CD14-positive monocyte (primary cell): ENCODE measurements around the gene GCK. TPM values are rescaled to one million over a fixed set of nuclear protein-coding genes. Genes with fewer than 3 reads are reported as not detected.
A peak's percentile ranks its signal among the peaks of the same experiment; 100 is the strongest.

Experiments used
- DNase-seq, 3 donors: peaks; one replicate each; pipeline ENCODE4 v3.0.0-alpha.2; 2011 to 2022
- H2AFZ ChIP-seq: 2 replicates; pipeline ENCODE4 v1.6.0; 2012; ENCODE audit warnings: mild to moderate bottlenecking, low read depth, low read length, inconsistent platforms; ENCODE audit not compliant: insufficient read depth, poor library complexity, severe bottlenecking
- H3K27ac ChIP-seq, 2 donors: 1 replicate in 1 of 2; 2 replicates in 1 of 2; pipeline ENCODE4 v1.5.1; 2012 to 2013; ENCODE audit warnings: low read length in 2 of 2, control low read depth in 1 of 2, inconsistent platforms in 1 of 2, low read depth in 1 of 2, mild to moderate bottlenecking in 1 of 2
- H3K27me3 ChIP-seq, 2 donors: one replicate each; pipeline versions ENCODE4 v1.6.0 to v1.6.1; 2011 to 2013; ENCODE audit warnings: low read length in 2 of 2; ENCODE audit not compliant: control insufficient read depth in 2 of 2, insufficient read depth in 2 of 2
- H3K36me3 ChIP-seq, 2 donors: replicated peaks in 1 of 2; 1 replicate in 1 of 2; 2 replicates in 1 of 2; pipeline versions ENCODE4 v1.5.1 to v1.6.1; 2012 to 2013; ENCODE audit warnings: low read length in 2 of 2, control low read depth in 1 of 2, inconsistent platforms in 1 of 2, mild to moderate bottlenecking in 1 of 2; ENCODE audit not compliant: insufficient read depth in 2 of 2, control insufficient read depth in 1 of 2
- H3K4me1 ChIP-seq, 2 donors: 1 replicate in 1 of 2; 2 replicates in 1 of 2; pipeline versions ENCODE4 v1.5.1 to v1.6.1; 2012 to 2013; ENCODE audit warnings: low read length in 2 of 2, control low read depth in 1 of 2, inconsistent platforms in 1 of 2, mild to moderate bottlenecking in 1 of 2, moderate library complexity in 1 of 2; ENCODE audit not compliant: insufficient read depth in 2 of 2, control insufficient read depth in 1 of 2
- H3K4me2 ChIP-seq: replicated peaks from 2 replicates; pipeline ENCODE3; 2012; ENCODE audit warnings: low read length, moderate library complexity, mild to moderate bottlenecking; ENCODE audit not compliant: poor library complexity, severe bottlenecking; ENCODE audit errors: extremely low read depth
- H3K4me3 ChIP-seq, 3 experiments: fragments of 200-600 bp in 1 of 3; sonication (generic) in 1 of 3; replicated peaks in 1 of 3; 1 replicate in 2 of 3; 2 replicates in 1 of 3; pipeline ENCODE4 v1.5.1; 2011 to 2013; ENCODE audit warnings: low read length in 3 of 3, mild to moderate bottlenecking in 3 of 3, control low read depth in 2 of 3, low read depth in 2 of 3, inconsistent platforms in 1 of 3, moderate library complexity in 1 of 3
- H3K79me2 ChIP-seq: 2 replicates; pipeline ENCODE4 v1.6.0; 2012; ENCODE audit warnings: mild to moderate bottlenecking, control low read depth, inconsistent platforms, low read length, moderate library complexity; ENCODE audit not compliant: insufficient read depth
- H3K9ac ChIP-seq: 2 replicates; pipeline ENCODE4 v1.6.0; 2017; ENCODE audit warnings: low read length, mild to moderate bottlenecking; ENCODE audit not compliant: insufficient read depth, poor library complexity, severe bottlenecking
- H3K9me3 ChIP-seq, 2 donors: replicated peaks in 1 of 2; 1 replicate in 1 of 2; 2 replicates in 1 of 2; pipeline versions ENCODE4 v1.5.1 to v1.6.1; 2012 to 2013; ENCODE audit warnings: low read length in 2 of 2, control low read depth in 1 of 2; ENCODE audit not compliant: control insufficient read depth in 1 of 2, insufficient read depth in 1 of 2
- H4K20me1 ChIP-seq: 2 replicates; pipeline ENCODE4 v1.6.0; 2012; ENCODE audit warnings: mild to moderate bottlenecking, low read length, control low read depth, moderate library complexity; ENCODE audit not compliant: insufficient read depth
- H3K27ac Mint-ChIP-seq, 7 donors: one replicate each; pipeline ENCODE4 v1.8.0; 2020; ENCODE audit warnings: mild to moderate bottlenecking in 7 of 7, mixed read lengths in 7 of 7, moderate library complexity in 6 of 7, inconsistent platforms in 2 of 7
- H3K27me3 Mint-ChIP-seq, 3 donors: one replicate each; pipeline ENCODE4 v1.8.0; 2021 to 2022; ENCODE audit warnings: low read depth in 3 of 3, mild to moderate bottlenecking in 3 of 3, mixed read lengths in 3 of 3, moderate library complexity in 3 of 3, inconsistent platforms in 1 of 3
- H3K36me3 Mint-ChIP-seq, 2 donors: one replicate each; pipeline ENCODE4 v1.8.0; 2020; ENCODE audit warnings: mixed read lengths in 2 of 2, inconsistent platforms in 1 of 2, mild to moderate bottlenecking in 1 of 2
- H3K4me1 Mint-ChIP-seq: one replicate; pipeline ENCODE4 v1.8.0; 2020; ENCODE audit warnings: mild to moderate bottlenecking, mixed read lengths
- H3K4me3 Mint-ChIP-seq, 2 donors: one replicate each; pipeline ENCODE4 v1.8.0; 2020; ENCODE audit warnings: mild to moderate bottlenecking in 2 of 2, mixed read lengths in 2 of 2, moderate library complexity in 1 of 2
- H3K9me3 Mint-ChIP-seq, 7 donors: one replicate each; pipeline ENCODE4 v1.8.0; 2020 to 2022; ENCODE audit warnings: mixed read lengths in 7 of 7, mild to moderate bottlenecking in 6 of 7, moderate library complexity in 6 of 7, inconsistent platforms in 2 of 7
- WGBS: methylation state at CpG from one replicate; pipeline ENCODE4 v1.1.5; 2013; ENCODE audit warnings: missing lambda C conversion rate; ENCODE audit not compliant: insufficient coverage; 5-methylcytosine and 5-hydroxymethylcytosine counted together
- intact Hi-C, 2 donors: fragments of 100-400 bp; cut with micrococcal nuclease; formaldehyde crosslinking; loops; one replicate each; pipeline versions ENCODE4 v1.15.0 to v1.15.1; 2023
- polyA plus RNA-seq, 3 donors: library from polyadenylated mRNA; depleted of rRNA in 1 of 3; unstranded in 2 of 3; stranded (reverse) in 1 of 3; fragments of 300-500 nt in 2 of 3; fragments of >200 nt in 1 of 3; fragmentation: Illumina TruSeq in 2 of 3; gene quantifications; 1 replicate in 2 of 3; 2 replicates in 1 of 3; pipeline ENCODE4 v1.2.3, GENCODE V29; 2012 to 2021
- TF ChIP-seq, protein P1 (sequence below): fragments of 200-600 bp; IDR thresholded peaks from one replicate; pipeline ENCODE4 v1.8.0; 2022; ENCODE audit warnings: antibody characterized with exemption, mild to moderate bottlenecking

GCK gene
- polyA plus RNA-seq, 3 donors, result not detected

- H3K4me2 ChIP-seq, result no peak overlapping the region
- Mint-ChIP-seq H3K36me3 (no peaks in the 10 kb centered on the region), H3K4me1 (peaks cover 12% of the 10 kb centered on the region), H3K9me3 (peaks cover 0 to 15% (median 7%) of the 10 kb centered on the region in 7 donors), H3K4me3 (no peak overlapping the region), H3K27me3 (peaks cover 2 to 9% (median 8%) of the 10 kb centered on the region in 3 donors), H3K27ac (no peak overlapping the region)
- no peak overlapping the region for H3K27ac ChIP-seq
- peaks cover 19% of the 10 kb centered on the region for H3K79me2 ChIP-seq
- H4K20me1 ChIP-seq, result peaks cover 10% of the 10 kb centered on the region
- peaks cover 12 to 13% of the 10 kb centered on the region in 2 donors for H3K4me1 ChIP-seq
- TF ChIP-seq, protein P1, sequence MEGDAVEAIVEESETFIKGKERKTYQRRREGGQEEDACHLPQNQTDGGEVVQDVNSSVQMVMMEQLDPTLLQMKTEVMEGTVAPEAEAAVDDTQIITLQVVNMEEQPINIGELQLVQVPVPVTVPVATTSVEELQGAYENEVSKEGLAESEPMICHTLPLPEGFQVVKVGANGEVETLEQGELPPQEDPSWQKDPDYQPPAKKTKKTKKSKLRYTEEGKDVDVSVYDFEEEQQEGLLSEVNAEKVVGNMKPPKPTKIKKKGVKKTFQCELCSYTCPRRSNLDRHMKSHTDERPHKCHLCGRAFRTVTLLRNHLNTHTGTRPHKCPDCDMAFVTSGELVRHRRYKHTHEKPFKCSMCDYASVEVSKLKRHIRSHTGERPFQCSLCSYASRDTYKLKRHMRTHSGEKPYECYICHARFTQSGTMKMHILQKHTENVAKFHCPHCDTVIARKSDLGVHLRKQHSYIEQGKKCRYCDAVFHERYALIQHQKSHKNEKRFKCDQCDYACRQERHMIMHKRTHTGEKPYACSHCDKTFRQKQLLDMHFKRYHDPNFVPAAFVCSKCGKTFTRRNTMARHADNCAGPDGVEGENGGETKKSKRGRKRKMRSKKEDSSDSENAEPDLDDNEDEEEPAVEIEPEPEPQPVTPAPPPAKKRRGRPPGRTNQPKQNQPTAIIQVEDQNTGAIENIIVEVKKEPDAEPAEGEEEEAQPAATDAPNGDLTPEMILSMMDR, result no peak
- peaks cover 0 to 2% of the 10 kb centered on the region in 2 donors for H3K9me3 ChIP-seq
- H3K27me3 ChIP-seq, result no peaks in the 10 kb centered on the region
- H2AFZ ChIP-seq, result no peak overlapping the region
- intact Hi-C loops, result loop anchor here in 1 of 2 donors (10.0 kb wide), 1 partner anchor 63 kb away; no protein-coding TSS in a partner anchor
- WGBS, result 84% methylated on average over 7 of the region's 7 CpGs
- no peak for DNase-seq
- H3K4me3 ChIP-seq, result no peak overlapping the region
- H3K36me3 ChIP-seq, result no peaks in the 10 kb centered on the region
- H3K9ac ChIP-seq, result no peak overlapping the region
Observed at GRCh38 chr7:44197474-44197873, 8.2 kb upstream of the GCK start.

DNA sequence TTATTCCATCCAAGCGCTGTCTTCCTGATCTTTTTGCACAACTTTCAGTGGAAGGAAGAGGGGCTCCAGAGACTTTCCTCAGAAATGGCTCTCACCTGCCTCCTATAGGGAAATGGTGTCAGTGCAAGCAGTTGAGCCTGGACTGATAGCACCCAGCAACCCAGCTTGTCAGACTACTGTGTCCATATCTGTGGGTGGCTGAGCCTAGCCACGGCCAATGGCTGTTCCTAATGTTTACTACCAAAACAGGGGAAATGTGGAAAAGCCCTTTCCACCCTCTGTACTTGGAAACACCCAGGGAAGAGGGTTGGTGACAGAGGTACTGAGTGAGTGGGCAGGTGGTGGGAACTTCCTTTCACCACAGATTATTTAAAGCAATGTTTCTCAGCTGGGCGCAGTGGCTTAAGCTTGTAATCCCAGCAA lies 7.2 kb upstream of the GCK start:
- H3K4me2 ChIP-seq, result no peak overlapping the region
- H3K27ac Mint-ChIP-seq, result no peak overlapping the region
- DNase-seq, result peak in 1 of 3 donors; percentile 19

More for the DNA sequence above, 7.2 kb upstream of the GCK start:
- peaks cover 1% of the 10 kb centered on the region for H4K20me1 ChIP-seq
- intact Hi-C loops, result loop anchor here in 1 of 2 donors (10.0 kb wide), 1 partner anchor 62 kb away; no protein-coding TSS in a partner anchor
- peaks cover 2% of the 10 kb centered on the region for H3K4me1 Mint-ChIP-seq
- peaks cover 9% of the 10 kb centered on the region for H3K79me2 ChIP-seq
- H2AFZ ChIP-seq, result peak overlapping the region; percentile 22
- WGBS, result no CpG with 5 or more reads among the region's 3 CpGs
- no peak overlapping the region for H3K4me3 Mint-ChIP-seq
- H3K9me3 ChIP-seq, result peaks cover 0 to 2% of the 10 kb centered on the region in 2 donors
- no peaks in the 10 kb centered on the region for H3K27me3 ChIP-seq
- TF ChIP-seq, protein P1, result peak; percentile 53
- H3K36me3 Mint-ChIP-seq, result no peaks in the 10 kb centered on the region
- peaks cover 8 to 13% (median 12%) of the 10 kb centered on the region in 3 donors for H3K27me3 Mint-ChIP-seq
- no peak overlapping the region for H3K9ac ChIP-seq
- H3K36me3 ChIP-seq, result no peaks in the 10 kb centered on the region
- peaks cover 2 to 3% of the 10 kb centered on the region in 2 donors for H3K4me1 ChIP-seq
- peaks cover 0 to 15% (median 7%) of the 10 kb centered on the region in 7 donors for H3K9me3 Mint-ChIP-seq
- H3K27ac ChIP-seq, result no peak overlapping the region
- H3K4me3 ChIP-seq, result no peak overlapping the region
